ENCODE data around the gene NOL8.
A peak's percentile ranks its signal among the peaks of the same experiment; 100 is the strongest.

The NOL8 gene

DNA sequence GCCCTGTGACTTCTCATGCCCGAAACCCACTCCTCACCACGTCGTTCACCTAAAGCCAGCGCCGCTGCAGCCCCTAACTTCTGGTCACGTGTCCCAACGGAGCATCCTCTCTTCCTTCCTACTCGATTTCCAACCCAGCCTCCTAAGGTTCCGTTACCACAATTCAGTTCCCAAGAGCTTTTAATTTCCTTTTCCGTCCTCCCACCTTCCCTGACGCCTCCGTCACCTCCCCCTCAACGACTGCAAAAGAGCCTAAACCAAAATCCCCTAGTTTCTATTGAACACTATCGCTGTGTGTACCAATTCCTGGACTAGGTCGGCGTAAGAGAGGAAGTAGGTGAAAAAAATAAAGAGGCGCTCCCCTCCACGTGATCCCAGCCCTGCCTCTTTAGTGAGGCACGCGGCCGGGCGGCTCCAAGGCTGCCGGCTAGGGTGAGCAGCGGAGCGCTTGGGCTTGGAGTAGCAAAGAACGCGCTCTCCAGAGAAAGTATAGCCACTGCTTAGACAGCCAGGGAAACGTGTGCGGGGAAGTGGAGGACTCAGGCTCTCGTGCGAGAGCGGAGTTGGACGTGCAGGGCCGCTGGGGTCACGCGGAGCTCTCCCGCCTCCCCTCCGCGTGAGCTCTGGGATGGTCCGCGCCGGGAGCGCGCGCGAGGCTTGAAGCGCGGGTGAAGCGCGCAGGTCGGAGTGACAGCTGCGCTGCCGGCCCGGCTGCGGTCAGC lies at the start of gene NOL8, which contains the start of gene CENPP:
TSS of gene NOL8 (minus strand) at position 82 of the 722 bp plus-strand sequence. CDS start 1,189 bp downstream, outside the sequence.
TSS of gene CENPP (plus strand) at position 685 of the 722 bp plus-strand sequence.
- peak; percentile 54 to 62 (median 61) for DNase-seq (ENCODE audit: low read depth in 2 of 3, low spot score in 2 of 3)

DNA sequence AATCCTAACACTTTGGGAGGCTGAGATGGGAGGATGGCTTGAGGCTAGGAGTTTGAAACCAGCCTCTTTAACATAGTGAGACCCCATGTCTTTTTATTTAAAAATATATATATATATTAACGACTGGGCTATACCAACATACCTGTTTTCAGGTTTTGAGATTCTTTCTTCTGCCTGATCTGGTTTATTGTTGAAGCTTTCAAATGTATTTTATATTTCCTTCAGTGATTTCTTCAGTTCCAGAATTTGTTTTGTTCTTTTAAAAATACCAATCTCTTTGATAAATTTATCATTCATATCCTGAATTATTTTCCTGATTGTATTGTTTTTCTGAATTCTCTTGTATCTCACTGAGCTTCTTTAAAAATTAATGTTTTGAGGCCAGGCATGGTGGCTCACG lies 48.0 kb upstream of the NOL8 start:
- no peak for DNase-seq (ENCODE audit: low read depth in 2 of 3, low spot score in 2 of 3)

DNA sequence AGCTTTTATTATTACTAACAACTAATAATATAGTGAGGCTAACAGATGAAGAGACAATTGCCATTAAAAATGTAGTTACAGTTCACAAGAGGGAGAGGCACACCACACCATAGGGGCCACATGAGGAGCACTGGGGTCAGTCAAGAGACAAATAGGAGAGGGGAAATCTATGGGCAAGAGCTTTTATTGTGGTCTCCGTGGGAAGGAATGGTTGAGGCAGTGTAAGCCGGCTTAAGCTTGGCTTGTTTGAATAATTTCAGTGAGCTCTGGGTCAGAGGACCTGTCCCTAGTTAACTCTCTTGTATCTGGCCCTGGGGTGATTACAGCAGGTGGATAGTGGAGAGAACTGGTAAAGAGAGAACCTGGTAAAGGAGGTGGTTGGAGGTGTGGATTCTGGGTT lies 43.9 kb upstream of the NOL8 start:
- no peak for DNase-seq (ENCODE audit: low read depth in 2 of 3, low spot score in 2 of 3)

GRCh38 chr9:92360083-92360482 lies 34.9 kb upstream of the NOL8 start:
- no peak for DNase-seq (ENCODE audit: low read depth in 2 of 3, low spot score in 2 of 3)

- no peak for DNase-seq (ENCODE audit: low read depth in 2 of 3, low spot score in 2 of 3)
These were observed 34.3 kb upstream of the NOL8 start for GRCh38 chr9:92359394-92359995.

DNA sequence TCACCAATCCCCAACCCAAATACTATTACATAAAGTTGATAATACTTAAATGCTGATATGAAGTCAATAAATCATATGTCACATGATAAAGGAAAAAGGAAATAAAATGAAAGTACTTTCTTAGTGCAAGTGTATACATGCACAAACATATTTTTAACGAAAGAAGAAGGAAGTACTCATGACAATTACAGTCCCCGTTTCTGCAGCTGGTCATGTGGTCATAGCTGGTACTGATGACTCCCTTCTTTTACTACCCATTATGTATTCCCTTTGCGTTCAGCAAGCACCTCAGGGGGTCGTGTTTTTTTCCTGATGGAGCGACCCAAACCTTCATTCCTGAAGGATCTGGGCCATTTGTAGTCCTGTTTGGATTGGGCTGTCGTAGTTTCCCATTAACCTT lies 27.9 kb upstream of the NOL8 start:
- DNase-seq (ENCODE audit: low read depth in 2 of 3, low spot score in 2 of 3) = no peak

DNA sequence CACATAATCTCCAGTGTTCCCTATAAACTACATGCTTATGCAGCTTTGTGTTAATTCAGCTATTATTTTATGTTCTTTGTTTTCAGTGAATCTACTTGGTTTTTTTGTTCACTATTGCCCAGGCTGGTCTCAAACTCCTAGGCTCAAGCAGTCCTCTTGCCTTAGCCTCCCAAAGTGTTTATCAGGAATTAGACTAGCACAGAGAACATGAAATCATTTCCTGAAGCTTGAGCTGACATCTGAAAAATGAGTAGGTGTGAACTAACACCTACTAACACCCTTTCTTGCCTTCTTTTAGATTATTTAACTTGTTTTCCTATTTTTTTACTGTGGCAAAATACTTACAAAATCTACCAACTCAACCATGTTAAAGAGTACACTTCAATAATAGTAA lies 25.6 kb upstream of the NOL8 start:
- DNase-seq (ENCODE audit: low read depth in 2 of 3, low spot score in 2 of 3) = no peak

GRCh38 chr9:92349771-92350739 lies 24.9 kb upstream of the NOL8 start:
- no peak for DNase-seq (ENCODE audit: low read depth in 2 of 3, low spot score in 2 of 3)

- no peak for DNase-seq (ENCODE audit: low read depth in 2 of 3, low spot score in 2 of 3)
These were observed 20.4 kb upstream of the NOL8 start for GRCh38 chr9:92345582-92345981.

- no peak for DNase-seq (ENCODE audit: low read depth in 2 of 3, low spot score in 2 of 3)
These were observed 17.8 kb upstream of the NOL8 start for GRCh38 chr9:92342825-92343488.

DNA sequence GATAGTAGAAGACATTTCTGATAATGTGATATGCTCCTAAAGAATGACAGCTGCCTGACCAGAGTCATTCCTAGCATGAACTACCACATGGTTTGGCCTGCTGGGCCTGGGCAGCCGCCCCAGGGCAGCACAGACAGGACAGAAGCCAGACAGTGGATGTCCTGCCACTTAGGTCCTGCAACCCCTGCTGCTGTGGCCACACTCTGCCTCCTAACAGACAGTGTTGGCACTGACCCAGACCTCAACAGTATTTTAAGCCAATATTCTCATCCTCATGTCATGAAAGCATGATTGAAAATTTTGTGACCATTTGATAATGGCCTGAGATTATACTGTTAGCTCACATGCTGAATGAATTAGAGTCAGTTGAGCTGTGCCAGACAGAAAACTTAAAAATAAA lies 16.4 kb upstream of the NOL8 start:
- DNase-seq (ENCODE audit: low read depth in 2 of 3, low spot score in 2 of 3) = no peak

- DNase-seq (ENCODE audit: low read depth in 2 of 3, low spot score in 2 of 3) = no peak
These were observed 8.1 kb upstream of the NOL8 start for GRCh38 chr9:92333282-92333634.

DNA sequence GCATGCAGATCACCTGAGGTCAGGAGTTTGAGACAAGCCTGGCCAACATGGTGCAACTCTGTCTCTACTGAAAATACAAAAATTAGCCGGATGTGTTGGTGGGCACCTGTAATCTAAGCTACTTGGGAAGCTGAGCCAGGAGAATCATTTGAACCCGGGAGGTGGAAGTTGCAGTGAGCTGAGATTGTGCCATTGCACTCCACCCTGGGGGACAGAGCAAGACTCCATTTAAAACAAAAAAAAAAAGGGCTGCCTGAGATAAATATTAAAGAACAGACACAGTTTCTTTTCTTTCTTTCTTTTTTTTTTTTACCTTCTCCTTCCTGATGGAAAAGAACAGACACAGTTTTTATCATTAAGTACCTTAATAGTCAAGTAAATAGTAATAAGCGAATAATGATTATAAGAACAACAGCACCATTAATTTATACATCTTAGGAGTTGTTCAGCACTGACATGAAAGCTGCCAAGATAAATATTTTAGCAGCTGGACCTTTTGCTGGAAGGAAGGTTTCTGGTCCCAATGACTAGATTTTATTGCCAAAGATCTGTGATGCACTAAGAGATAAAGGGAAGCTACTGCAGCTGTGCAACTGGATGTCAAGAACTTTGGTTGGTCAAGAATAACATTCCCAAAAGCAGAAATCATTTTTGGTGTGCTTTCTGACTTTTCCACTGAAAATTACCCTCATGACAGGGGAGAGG lies 7.6 kb upstream of the NOL8 start:
- no peak for DNase-seq (ENCODE audit: low read depth in 2 of 3, low spot score in 2 of 3)

DNA sequence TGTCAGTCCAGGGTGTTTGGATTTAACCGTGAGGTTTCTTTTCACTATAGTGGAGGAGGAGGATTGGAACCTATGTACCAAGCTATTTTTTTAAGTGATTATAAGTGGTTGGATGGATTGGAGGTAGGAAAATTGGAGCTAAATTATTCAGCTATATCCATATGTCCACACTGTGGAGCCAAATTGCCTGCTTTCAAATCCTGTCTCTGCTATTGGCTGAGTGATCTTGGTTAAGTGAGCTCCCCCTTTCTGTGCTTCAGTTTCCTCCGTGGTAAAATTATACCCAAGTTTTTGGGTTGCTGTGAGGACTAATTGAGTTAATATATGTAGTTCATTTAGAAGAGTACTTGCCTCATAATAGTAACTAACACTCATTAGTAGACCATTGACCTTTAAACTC lies 3.1 kb upstream of the NOL8 start:
- DNase-seq (ENCODE audit: low read depth in 2 of 3, low spot score in 2 of 3) = no peak

DNA sequence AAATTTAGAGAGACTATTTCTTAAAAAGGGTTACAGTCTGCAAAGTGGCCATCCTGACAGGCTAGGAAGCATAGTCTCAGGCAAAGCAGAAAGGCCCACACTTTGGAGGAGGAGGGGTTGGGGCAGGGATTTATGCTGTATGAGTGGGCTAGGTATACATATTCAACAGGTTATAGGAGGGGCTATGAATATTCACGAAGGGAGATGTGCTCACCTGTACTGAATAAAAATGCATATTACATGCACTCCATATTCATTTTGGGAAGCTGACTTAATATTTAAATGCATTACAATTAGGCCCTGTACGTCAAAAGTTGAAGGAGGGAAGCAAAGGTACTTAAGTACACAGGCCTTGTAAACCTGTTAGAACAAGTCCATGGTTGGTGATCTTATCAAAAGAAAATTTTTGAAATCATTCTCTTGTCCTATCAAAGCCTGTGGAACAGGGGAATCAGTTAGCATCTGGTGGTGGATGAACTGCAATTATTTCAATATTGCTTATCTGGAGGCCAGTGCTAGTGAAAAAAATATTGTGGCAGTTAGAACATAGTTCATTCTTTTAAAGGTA lies 2.2 kb upstream of the NOL8 start:
- DNase-seq (ENCODE audit: low read depth in 2 of 3, low spot score in 2 of 3) = no peak

- no peak for DNase-seq (ENCODE audit: low read depth in 2 of 3, low spot score in 2 of 3)
These were observed 896 bp upstream of the NOL8 start for GRCh38 chr9:92325991-92326500.

DNA sequence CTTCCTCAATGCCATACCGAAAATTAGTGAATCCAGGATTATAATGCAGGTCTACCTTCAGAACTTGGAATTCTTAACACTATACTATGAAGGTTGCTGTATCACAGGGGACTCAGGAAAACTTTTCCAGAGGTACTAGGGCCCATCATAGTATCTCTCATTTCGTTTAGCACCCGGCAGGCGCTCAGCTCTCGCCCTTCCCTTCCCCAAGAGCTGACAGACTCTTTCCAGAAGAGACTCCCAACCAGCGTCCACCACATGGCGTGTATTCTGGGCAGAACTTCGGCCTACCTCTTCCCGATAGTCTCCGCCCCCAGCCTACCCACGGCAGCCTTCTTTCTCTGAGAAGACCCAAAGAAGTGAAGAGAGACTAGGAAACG lies 271 bp downstream of the NOL8 start:
- DNase-seq (ENCODE audit: low read depth in 2 of 3, low spot score in 2 of 3) = no peak

DNA sequence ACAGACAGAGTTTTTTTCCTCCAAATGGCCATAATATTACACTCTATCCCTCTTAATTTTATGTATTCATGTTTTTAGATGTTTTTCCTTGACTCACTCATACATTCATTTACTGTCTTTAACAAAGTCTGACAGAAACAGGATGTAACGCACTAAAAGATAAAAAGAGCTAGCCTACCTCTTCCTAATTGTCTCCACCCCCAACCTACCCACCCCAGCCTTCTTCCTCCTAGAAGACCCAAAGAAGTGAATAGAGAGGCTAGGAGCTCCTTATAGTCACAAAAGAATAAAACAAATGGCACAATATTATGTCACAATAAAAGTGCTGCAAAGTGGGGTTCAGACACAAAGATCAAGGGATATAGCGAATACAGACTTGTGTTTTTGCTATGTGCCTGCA lies 719 bp downstream of the NOL8 start:
- no peak for DNase-seq (ENCODE audit: low read depth in 2 of 3, low spot score in 2 of 3)

DNA sequence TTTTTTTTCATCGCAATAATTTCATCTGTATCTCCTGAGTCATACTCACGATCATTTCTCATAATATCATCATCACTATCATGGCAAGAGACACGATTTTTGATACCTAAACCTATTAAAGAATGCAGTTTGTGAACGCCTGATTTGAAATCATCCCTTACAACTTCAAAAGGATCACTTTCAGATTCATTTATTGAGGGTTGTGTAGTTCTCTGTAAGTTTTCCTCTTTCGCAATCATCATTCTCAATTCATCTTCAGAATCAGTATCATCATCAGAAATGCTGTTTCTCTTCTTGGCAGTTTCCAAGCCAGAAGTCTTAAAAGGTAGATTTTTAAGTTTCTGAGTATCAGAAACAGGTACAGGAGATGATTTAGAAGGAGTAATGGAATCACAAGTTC lies 9.7 kb downstream of the NOL8 start:
- DNase-seq (ENCODE audit: low read depth in 2 of 3, low spot score in 2 of 3) = no peak

DNA sequence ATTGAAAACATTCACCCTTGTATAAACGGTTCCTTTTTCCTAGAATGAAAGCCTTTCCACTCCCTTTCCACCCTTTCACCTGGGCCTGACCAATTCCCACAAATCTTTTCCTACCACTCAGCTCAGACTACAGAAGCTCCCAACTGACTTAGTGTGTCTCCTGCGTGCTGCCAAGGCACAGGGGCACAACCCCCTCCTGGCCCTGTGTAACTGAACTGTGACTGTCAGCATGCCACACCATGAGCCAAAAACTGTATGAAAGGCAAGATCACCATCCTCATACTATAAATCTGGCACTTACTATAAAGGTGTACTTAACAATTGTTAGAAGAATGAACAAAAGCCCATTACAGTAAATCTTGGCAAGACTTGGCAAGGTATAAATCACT lies 11.5 kb downstream of the NOL8 start:
- no peak for DNase-seq (ENCODE audit: low read depth in 2 of 3, low spot score in 2 of 3)
